Neural progenitor cell (in vitro differentiated cells): ENCODE results near the gene IKZF5. TPM values are rescaled to one million over a fixed set of nuclear protein-coding genes. Genes with fewer than 3 reads are reported as not detected.
A peak's percentile ranks its signal among the peaks of the same experiment; 100 is the strongest.

Source experiments
- DNase-seq: peaks from one replicate; pipeline ENCODE4 v3.0.0-alpha.2; 2016; ENCODE audit warnings: low spot score
- H2AFZ ChIP-seq: fragments of 200-600 bp; sonication (generic); replicated peaks from 2 replicates; pipeline ENCODE4 v1.6.1; 2016; ENCODE audit warnings: antibody characterized with exemption
- H3F3A ChIP-seq: fragments of 200-600 bp; sonication (generic); 2 replicates; pipeline ENCODE4 v1.6.1; 2016; ENCODE audit warnings: antibody characterized with exemption, low read depth
- H3K27ac ChIP-seq: fragments of 200-600 bp; sonication (generic); 2 replicates; pipeline ENCODE4 v1.5.1; 2016; ENCODE audit warnings: mild to moderate bottlenecking
- H3K27me3 ChIP-seq: fragments of 200-600 bp; sonication (generic); 2 replicates; pipeline ENCODE4 v1.6.1; 2016; ENCODE audit warnings: mild to moderate bottlenecking, moderate library complexity
- H3K36me3 ChIP-seq: fragments of 200-600 bp; sonication (generic); 2 replicates; pipeline ENCODE4 v1.5.1; 2016
- H3K4me1 ChIP-seq: fragments of 200-600 bp; sonication (generic); 2 replicates; pipeline ENCODE4 v1.6.1; 2016; ENCODE audit warnings: mixed run types
- H3K4me2 ChIP-seq: fragments of 200-600 bp; sonication (generic); 2 replicates; pipeline ENCODE4 v1.6.1; 2016
- H3K4me3 ChIP-seq: fragments of 200-600 bp; sonication (generic); 2 replicates; pipeline ENCODE4 v1.5.1; 2016
- H3K79me2 ChIP-seq: fragments of 200-600 bp; sonication (generic); 2 replicates; pipeline ENCODE4 v1.6.1; 2016; ENCODE audit warnings: low read depth
- H3K9ac ChIP-seq: fragments of 200-600 bp; sonication (generic); 2 replicates; pipeline ENCODE4 v1.6.1; 2016
- H3K9me3 ChIP-seq: fragments of 200-600 bp; sonication (generic); 2 replicates; pipeline ENCODE4 v1.5.1; 2016; ENCODE audit warnings: low read depth
- H4K20me1 ChIP-seq: fragments of 200-600 bp; sonication (generic); 2 replicates; pipeline ENCODE4 v1.6.1; 2016; ENCODE audit warnings: low read depth
- H3K27ac Mint-ChIP-seq: 3 replicates; pipeline ENCODE4 v1.8.0; 2021; ENCODE audit warnings: mixed read lengths
- H3K27me3 Mint-ChIP-seq: 2 replicates; pipeline ENCODE4 v1.8.0; 2022; ENCODE audit warnings: low read depth, mild to moderate bottlenecking, inconsistent platforms, moderate library complexity, mixed read lengths; ENCODE audit not compliant: insufficient read depth
- H3K36me3 Mint-ChIP-seq: 3 replicates; pipeline ENCODE4 v1.8.0; 2021; ENCODE audit warnings: mixed read lengths
- H3K4me1 Mint-ChIP-seq: 3 replicates; pipeline ENCODE4 v1.8.0; 2021; ENCODE audit warnings: mixed read lengths
- H3K4me3 Mint-ChIP-seq: 3 replicates; pipeline ENCODE4 v1.8.0; 2021; ENCODE audit warnings: mild to moderate bottlenecking, moderate library complexity, mixed read lengths
- H3K9me3 Mint-ChIP-seq: 3 replicates; pipeline ENCODE4 v1.8.0; 2020; ENCODE audit warnings: mixed read lengths
- CTCF ChIP-seq: fragments of 200-600 bp; sonication (generic); IDR thresholded peaks from 2 replicates; pipeline ENCODE4 v1.5.1; 2017; ENCODE audit warnings: antibody characterized with exemption, mild to moderate bottlenecking
- EZH2 ChIP-seq: fragments of 200-600 bp; sonication (generic); IDR thresholded peaks from 2 replicates; pipeline ENCODE4 v1.6.1; 2017; ENCODE audit warnings: antibody characterized with exemption, mild to moderate bottlenecking, moderate library complexity
- EZH2phosphoT487 ChIP-seq: fragments of 200-600 bp; sonication (generic); IDR thresholded peaks from 2 replicates; pipeline ENCODE4 v1.6.1; 2017; ENCODE audit warnings: antibody characterized with exemption
- total RNA-seq: library from RNA; depleted of rRNA; stranded (reverse); fragments of >200 nt; gene quantifications from 2 replicates; pipeline ENCODE4 v1.2.3, GENCODE V29; 2015; ENCODE audit warnings: low replicate concordance

IKZF5 gene
- total RNA-seq = 5.5 and 10.7 TPM in 2 replicates

GRCh38 chr10:123008355-123009104 is at the start of gene IKZF5, which contains the start of gene ACADSB:
IKZF5 (minus strand) TSS chr10:123008795; CDS start chr10:122998625, 10,170 bp downstream.
ACADSB (plus strand) TSS chr10:123009006; CDS start chr10:123009030, 24 bp downstream.
- Histone ChIP-seq H3F3A (no peaks in the 10 kb centered on the region), H3K4me2 (peak within 1 kb of the TSS; percentile 84), H3K27ac (peak within 1 kb of the TSS; percentile 85), H3K9ac (peak within 1 kb of the TSS; percentile 81), H4K20me1 (peaks cover 8% of the 10 kb centered on the region), H3K9me3 (no peaks in the 10 kb centered on the region), H2AFZ (peak within 1 kb of the TSS; percentile 87), H3K4me1 (peaks cover 16% of the 10 kb centered on the region), H3K27me3 (peaks cover 9% of the 10 kb centered on the region), H3K4me3 (peak within 1 kb of the TSS; percentile 80), H3K79me2 (peaks cover 61% of the 10 kb centered on the region), H3K36me3 (no peaks in the 10 kb centered on the region)
- Mint-ChIP-seq H3K27me3 (peaks cover 4% of the 10 kb centered on the region), H3K36me3 (peaks cover 7% of the 10 kb centered on the region), H3K9me3 (no peaks in the 10 kb centered on the region), H3K27ac (peak within 1 kb of the TSS; percentile 97), H3K4me3 (peak within 1 kb of the TSS; percentile 100), H3K4me1 (peaks cover 32% of the 10 kb centered on the region)
- peak; percentile 99 for DNase-seq
- TF ChIP-seq EZH2phosphoT487 (no peak), CTCF (no peak), EZH2 (no peak)

- Histone ChIP-seq H4K20me1 (no peaks in the 10 kb centered on the region), H2AFZ (no peak overlapping the region), H3K9ac (no peak overlapping the region), H3K4me3 (no peak overlapping the region), H3K36me3 (no peaks in the 10 kb centered on the region), H3F3A (no peaks in the 10 kb centered on the region), H3K79me2 (no peaks in the 10 kb centered on the region), H3K27me3 (no peaks in the 10 kb centered on the region), H3K4me2 (no peak overlapping the region), H3K9me3 (no peaks in the 10 kb centered on the region), H3K4me1 (no peaks in the 10 kb centered on the region), H3K27ac (no peak overlapping the region)
- no peak overlapping the region for H3K4me3 Mint-ChIP-seq
- no peak for TF ChIP-seq EZH2phosphoT487
- TF ChIP-seq CTCF = no peak
- no peak for TF ChIP-seq EZH2
- H3K9me3 Mint-ChIP-seq = no peaks in the 10 kb centered on the region
- H3K27me3 Mint-ChIP-seq = no peaks in the 10 kb centered on the region
- DNase-seq = no peak
- H3K27ac Mint-ChIP-seq = no peak overlapping the region
- H3K4me1 Mint-ChIP-seq = no peaks in the 10 kb centered on the region
- no peaks in the 10 kb centered on the region for H3K36me3 Mint-ChIP-seq
These were observed 49.4 kb upstream of the IKZF5 start for GRCh38 chr10:123057968-123058367.

GRCh38 chr10:123045961-123046731 is 37.6 kb upstream of the IKZF5 start:
- no peak overlapping the region for H3K27ac Mint-ChIP-seq
- Histone ChIP-seq H3K4me2 (no peak overlapping the region), H3K4me3 (no peak overlapping the region), H3F3A (peaks cover 6% of the 10 kb centered on the region), H3K79me2 (no peaks in the 10 kb centered on the region), H3K27ac (no peak overlapping the region), H3K36me3 (no peaks in the 10 kb centered on the region), H3K9ac (no peak overlapping the region), H3K27me3 (no peaks in the 10 kb centered on the region), H3K4me1 (no peaks in the 10 kb centered on the region), H2AFZ (no peak overlapping the region), H4K20me1 (no peaks in the 10 kb centered on the region), H3K9me3 (no peaks in the 10 kb centered on the region)
- peaks cover 2% of the 10 kb centered on the region for H3K36me3 Mint-ChIP-seq
- peaks cover 4% of the 10 kb centered on the region for H3K27me3 Mint-ChIP-seq
- TF ChIP-seq CTCF (no peak), EZH2 (no peak), EZH2phosphoT487 (no peak)
- H3K9me3 Mint-ChIP-seq = no peaks in the 10 kb centered on the region
- peaks cover 2% of the 10 kb centered on the region for H3K4me1 Mint-ChIP-seq
- no peak overlapping the region for H3K4me3 Mint-ChIP-seq
- no peak for DNase-seq
